ENCODE measurements around the gene CD99L2. TPM values are rescaled to one million over a fixed set of nuclear protein-coding genes. Genes with fewer than 3 reads are reported as not detected.

CD99L2 gene
- total RNA-seq, 2 experiments from 2014 or later, result 14.1 to 14.6 TPM

DNA sequence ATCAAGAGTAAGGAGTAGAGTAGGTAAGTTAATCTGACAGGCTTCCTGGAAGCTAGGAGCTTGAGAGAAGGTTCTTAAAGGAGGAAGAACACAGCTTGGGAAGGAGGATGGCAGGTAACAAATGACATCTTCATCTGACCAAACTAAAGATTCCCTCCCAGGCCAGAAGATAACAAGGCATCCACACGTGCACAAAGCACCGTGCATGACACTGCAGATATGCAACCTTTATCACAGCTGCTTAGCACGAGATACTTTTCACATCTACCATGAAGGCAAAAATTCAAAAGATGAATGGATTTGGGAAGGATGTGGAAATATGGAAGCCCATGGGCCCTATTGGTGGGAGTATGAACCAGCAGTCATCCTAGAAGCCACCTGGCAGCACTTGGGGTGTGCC, 34.3 kb downstream of the CD99L2 start:
- Mint-ChIP-seq H3K4me1 (peaks cover 3% of the 10 kb centered on the region), H3K27ac (no peak overlapping the region), H3K36me3 (ENCODE audit: low read depth) (peaks cover 3% of the 10 kb centered on the region), H3K4me3 (no peak overlapping the region), H3K27me3 (no peaks in the 10 kb centered on the region), H3K9me3 (peaks cover 4% of the 10 kb centered on the region)
- no peak for DNase-seq
- CTCF ChIA-PET, result interaction anchor here (1.4 kb wide), 1 partner anchor 10 kb away, joined by 3 read pairs; no protein-coding TSS in a partner anchor
- POLR2A ChIA-PET, result no interaction called here

DNA sequence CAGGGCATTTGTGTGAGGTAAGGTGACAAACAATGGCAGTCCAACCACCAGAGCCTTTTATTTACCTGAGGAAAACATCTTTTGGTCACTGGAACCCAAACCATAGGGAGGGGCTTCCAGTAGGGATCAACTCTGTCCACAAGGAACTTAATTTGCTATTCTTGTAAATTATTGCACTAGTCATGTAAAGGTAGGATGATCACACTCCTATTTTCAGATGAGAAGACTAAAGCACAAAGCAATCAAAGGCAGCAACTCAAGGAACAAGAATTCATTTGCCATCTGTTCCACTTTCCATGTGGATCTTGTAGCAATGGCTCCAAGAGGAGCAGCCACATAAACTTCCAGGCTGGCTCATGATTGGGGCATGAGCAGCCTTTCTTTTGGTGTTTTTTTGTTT, 35.3 kb downstream of the CD99L2 start:
- Mint-ChIP-seq H3K27ac (no peak overlapping the region), H3K9me3 (peaks cover 4% of the 10 kb centered on the region), H3K36me3 (ENCODE audit: low read depth) (peaks cover 3% of the 10 kb centered on the region), H3K4me1 (no peaks in the 10 kb centered on the region), H3K27me3 (no peaks in the 10 kb centered on the region), H3K4me3 (no peak overlapping the region)
- ChIA-PET POLR2A (no interaction called here), CTCF (interaction anchor here (1.4 kb wide), 1 partner anchor 11 kb away, joined by 3 read pairs; no protein-coding TSS in a partner anchor)
- DNase-seq, result no peak

DNA sequence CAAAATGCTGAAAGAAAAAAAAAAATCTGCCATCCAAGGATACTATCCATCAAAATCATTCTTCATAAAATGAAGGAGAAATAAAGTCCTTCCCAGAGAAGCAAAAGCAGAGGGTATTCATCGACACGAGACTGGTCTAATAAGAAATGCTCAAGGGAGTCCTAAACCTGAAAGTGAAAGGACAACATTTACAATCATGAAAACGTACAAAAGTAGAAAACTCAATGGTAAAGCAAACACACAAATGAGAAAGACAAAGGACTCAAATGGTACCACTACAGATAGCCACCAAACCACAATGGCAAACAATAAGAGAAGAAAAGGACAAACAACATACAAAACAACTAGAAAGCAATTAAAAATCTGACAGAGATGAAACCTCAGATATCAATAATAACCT, 41.0 kb downstream of the CD99L2 start:
- ChIA-PET CTCF (no interaction called here), POLR2A (no interaction called here)
- peaks cover 3% of the 10 kb centered on the region for H3K4me1 Mint-ChIP-seq
- H3K9me3 Mint-ChIP-seq, result peaks cover 16% of the 10 kb centered on the region
- H3K36me3 Mint-ChIP-seq (ENCODE audit: low read depth), result peaks cover 17% of the 10 kb centered on the region
- DNase-seq, result no peak
- H3K27ac Mint-ChIP-seq, result no peak overlapping the region
- no peaks in the 10 kb centered on the region for H3K27me3 Mint-ChIP-seq
- no peak overlapping the region for H3K4me3 Mint-ChIP-seq

DNA sequence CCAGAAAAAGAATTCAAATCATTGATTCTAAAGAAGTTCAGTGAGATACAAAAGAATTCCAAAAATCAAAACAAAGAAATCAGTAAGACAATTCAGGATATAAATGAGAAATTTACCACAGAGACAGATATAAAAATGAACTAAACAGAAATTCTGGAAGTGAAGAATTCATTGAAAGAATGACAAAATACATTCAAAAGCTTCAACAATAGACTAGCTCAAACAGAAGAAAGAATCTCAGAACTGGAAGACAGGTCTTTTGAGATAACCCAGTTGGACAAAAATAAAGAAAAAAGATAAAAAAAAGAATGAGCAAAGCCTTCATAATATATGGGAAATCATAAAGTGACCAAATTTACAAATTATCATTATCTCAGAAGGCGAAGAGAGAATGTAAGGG, 41.7 kb downstream of the CD99L2 start:
- DNase-seq, result no peak
- Mint-ChIP-seq H3K4me1 (peaks cover 3% of the 10 kb centered on the region), H3K27me3 (no peaks in the 10 kb centered on the region), H3K27ac (no peak overlapping the region), H3K36me3 (ENCODE audit: low read depth) (peaks cover 17% of the 10 kb centered on the region), H3K4me3 (no peak overlapping the region), H3K9me3 (peaks cover 16% of the 10 kb centered on the region)
- ChIA-PET POLR2A (no interaction called here), CTCF (no interaction called here)

DNA sequence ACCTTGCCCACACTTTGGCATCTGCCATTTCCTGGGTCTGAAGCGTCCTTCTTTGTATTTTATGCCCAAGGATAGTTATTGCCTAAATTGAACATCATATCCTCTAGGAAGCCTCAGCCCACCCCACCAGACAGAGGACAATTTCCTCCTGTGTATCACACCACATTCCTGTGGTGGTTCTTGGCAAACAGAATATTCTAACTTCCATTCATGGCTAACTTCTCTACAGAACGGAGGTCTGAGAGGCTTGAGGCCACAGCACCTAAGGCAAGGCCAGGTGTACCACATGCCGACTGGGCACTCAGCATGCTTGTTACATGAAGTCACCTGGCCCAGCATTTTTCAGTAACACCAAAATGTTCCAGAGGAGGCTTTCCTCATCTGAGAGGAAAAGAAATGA, 42.4 kb downstream of the CD99L2 start:
- CTCF ChIA-PET, result no interaction called here
- H3K4me1 Mint-ChIP-seq, result peaks cover 3% of the 10 kb centered on the region
- POLR2A ChIA-PET, result no interaction called here
- no peaks in the 10 kb centered on the region for H3K27me3 Mint-ChIP-seq
- H3K27ac Mint-ChIP-seq, result no peak overlapping the region
- peaks cover 16% of the 10 kb centered on the region for H3K9me3 Mint-ChIP-seq
- H3K36me3 Mint-ChIP-seq (ENCODE audit: low read depth), result peaks cover 17% of the 10 kb centered on the region
- DNase-seq, result no peak
- no peak overlapping the region for H3K4me3 Mint-ChIP-seq

DNA sequence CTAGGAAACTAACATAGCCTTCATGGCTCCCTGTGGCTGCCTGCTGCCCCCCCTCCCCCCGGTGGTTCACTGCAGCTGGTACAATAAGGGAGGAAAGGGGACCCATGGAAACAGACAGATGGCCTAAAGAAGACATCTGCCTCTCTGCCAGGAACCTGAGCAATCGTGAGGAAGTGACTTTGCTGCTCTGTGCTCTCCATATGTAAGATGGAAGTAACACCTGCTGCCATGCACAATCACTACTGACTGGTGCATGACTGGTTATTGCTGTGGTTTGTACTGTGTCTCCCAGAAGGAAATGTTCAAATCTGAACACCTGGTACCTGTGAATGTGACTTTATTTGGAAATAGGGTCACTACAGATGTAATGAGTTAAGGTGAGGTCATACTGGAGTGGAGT, 43.6 kb downstream of the CD99L2 start:
- Mint-ChIP-seq H3K27me3 (no peaks in the 10 kb centered on the region), H3K36me3 (ENCODE audit: low read depth) (peaks cover 17% of the 10 kb centered on the region), H3K4me3 (no peak overlapping the region), H3K27ac (no peak overlapping the region), H3K4me1 (peaks cover 3% of the 10 kb centered on the region), H3K9me3 (peaks cover 13% of the 10 kb centered on the region)
- no peak for DNase-seq
- ChIA-PET POLR2A (no interaction called here), CTCF (interaction anchor here (1.4 kb wide), 1 partner anchor 16 kb away, joined by 3 read pairs; no protein-coding TSS in a partner anchor)

DNA sequence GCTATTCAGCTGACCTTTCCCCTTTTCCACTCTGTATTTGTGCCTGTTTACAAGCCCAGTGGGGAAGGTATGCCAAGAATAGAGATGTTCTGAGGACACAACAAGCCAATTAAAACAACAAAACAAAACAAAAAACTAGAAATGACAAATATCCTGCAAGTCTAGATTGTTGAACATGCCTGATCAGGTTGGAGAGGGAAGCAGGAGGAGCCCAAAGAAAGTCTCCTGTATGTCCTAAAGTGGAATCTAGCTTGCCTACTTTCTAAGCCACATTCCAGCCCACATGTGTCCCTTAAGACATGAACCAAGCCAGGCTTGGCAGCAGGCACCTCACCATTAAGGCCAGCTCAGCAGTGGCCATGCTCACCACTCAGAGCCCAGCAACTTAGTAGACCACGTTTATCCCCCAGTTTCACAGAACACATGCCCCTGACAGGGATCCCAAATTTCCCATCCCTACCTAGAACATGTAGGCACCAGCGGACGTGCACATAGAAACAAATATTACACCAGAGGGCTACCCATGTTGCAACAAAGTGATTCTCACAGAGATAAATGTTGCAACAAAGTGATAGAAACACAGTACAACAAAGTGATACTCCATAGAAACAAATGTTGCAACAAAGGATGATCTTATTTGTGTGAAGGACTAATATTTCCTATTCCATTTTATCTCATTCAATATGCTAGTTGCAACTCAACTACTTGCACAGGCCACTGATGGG, 48.3 kb downstream of the CD99L2 start:
- Mint-ChIP-seq H3K36me3 (ENCODE audit: low read depth) (peaks cover 3% of the 10 kb centered on the region), H3K4me3 (no peak overlapping the region), H3K27me3 (no peaks in the 10 kb centered on the region), H3K27ac (no peak overlapping the region), H3K9me3 (no peaks in the 10 kb centered on the region), H3K4me1 (peaks cover 7% of the 10 kb centered on the region)
- ChIA-PET CTCF (no interaction called here), POLR2A (no interaction called here)
- no peak for DNase-seq

DNA sequence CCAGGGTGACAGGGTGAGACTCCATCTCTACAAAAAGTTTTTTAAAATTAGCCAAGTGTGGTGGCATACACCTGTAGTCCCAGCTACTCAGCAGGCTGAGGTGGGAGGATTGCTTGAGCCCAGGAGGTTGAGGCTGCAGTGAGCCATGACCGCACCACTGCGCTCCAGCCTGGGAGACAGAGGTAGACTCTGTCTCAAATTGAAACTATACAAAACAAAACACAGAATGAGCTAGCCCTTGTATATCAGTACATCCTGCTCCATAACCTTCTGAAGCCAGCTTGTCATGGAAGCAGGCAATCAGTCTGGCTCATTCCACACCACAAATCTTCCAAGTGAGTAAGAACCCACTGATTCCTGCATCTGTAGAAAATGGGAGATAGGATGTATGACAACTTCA, 49.0 kb downstream of the CD99L2 start:
- no peaks in the 10 kb centered on the region for H3K27me3 Mint-ChIP-seq
- peaks cover 7% of the 10 kb centered on the region for H3K4me1 Mint-ChIP-seq
- no peak overlapping the region for H3K27ac Mint-ChIP-seq
- no peaks in the 10 kb centered on the region for H3K36me3 Mint-ChIP-seq (ENCODE audit: low read depth)
- DNase-seq, result no peak
- H3K4me3 Mint-ChIP-seq, result no peak overlapping the region
- POLR2A ChIA-PET, result no interaction called here
- no peaks in the 10 kb centered on the region for H3K9me3 Mint-ChIP-seq
- CTCF ChIA-PET, result no interaction called here

DNA sequence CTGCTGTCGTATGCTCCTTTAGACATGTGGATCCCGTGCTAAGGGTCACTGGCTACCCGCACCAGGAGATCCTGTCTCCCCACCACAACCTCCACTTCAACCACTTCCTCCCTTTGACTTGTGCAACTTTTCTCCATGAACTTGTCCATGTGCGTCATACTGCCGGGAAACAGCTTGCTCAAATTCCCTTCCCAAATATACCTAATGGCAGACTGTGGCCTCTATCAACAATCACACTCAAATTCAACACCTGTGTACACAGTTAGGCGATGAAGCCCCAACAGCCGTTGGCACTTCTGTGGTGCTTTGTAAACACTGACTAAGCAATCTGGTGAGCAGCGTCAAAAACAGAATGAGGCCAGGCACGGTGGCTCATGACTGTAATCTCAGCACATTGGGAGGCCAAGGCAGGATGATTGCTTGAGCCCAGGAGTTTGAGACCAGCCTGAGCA, 49.5 kb downstream of the CD99L2 start:
- no peak overlapping the region for H3K27ac Mint-ChIP-seq
- POLR2A ChIA-PET, result no interaction called here

DNA sequence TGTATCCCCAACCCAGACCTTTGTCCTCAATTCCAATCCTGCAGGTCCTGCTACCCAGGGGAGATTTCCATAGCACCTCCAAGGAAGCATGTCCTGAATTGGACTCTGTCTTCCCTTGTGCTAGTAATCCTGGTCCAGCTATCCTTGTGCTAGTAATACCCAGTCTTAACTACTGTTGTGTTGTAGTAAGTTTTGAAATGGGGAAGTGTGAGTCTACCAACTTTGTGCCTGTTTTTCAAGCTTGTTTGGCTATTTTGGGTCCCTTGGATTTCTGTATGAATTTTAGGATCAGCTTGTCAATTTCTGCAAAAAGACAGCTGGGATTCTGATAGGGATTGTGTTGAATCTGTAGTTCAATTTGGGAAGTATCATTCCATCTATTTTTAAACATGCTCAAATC, 51.4 kb downstream of the CD99L2 start:
- POLR2A ChIA-PET, result no interaction called here
- Mint-ChIP-seq H3K27ac (no peak overlapping the region), H3K9me3 (no peaks in the 10 kb centered on the region), H3K36me3 (ENCODE audit: low read depth) (no peaks in the 10 kb centered on the region), H3K4me3 (no peak overlapping the region), H3K4me1 (peaks cover 7% of the 10 kb centered on the region), H3K27me3 (no peaks in the 10 kb centered on the region)
- CTCF ChIA-PET, result no interaction called here
- DNase-seq, result no peak

More for the DNA sequence above, 49.5 kb downstream of the CD99L2 start:
- no peak for DNase-seq
- Mint-ChIP-seq H3K4me1 (peaks cover 7% of the 10 kb centered on the region), H3K36me3 (ENCODE audit: low read depth) (no peaks in the 10 kb centered on the region), H3K27me3 (no peaks in the 10 kb centered on the region), H3K9me3 (no peaks in the 10 kb centered on the region), H3K4me3 (no peak overlapping the region)
- CTCF ChIA-PET, result no interaction called here

DNA sequence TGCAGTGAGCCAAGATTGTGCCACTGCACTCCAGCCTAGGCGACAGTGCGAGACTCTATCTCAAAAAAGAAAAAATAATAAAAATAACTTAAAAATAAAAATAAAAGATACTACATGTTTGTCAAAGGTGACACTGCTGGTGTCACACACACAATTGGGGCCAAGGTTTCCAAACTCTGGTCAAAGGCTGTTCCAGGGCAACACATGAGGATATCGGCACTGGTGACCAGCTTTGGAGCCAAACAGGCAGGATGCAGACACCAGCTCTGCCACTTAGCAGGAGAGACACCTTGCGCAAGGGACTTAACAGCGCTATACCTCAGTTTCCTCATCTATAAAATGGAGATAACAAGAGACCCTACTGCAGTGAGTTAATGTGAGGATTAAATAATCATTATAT, 52.3 kb downstream of the CD99L2 start:
- H3K4me3 Mint-ChIP-seq, result no peak overlapping the region
- POLR2A ChIA-PET, result no interaction called here
- no peaks in the 10 kb centered on the region for H3K27me3 Mint-ChIP-seq
- CTCF ChIA-PET, result no interaction called here
- peaks cover 7% of the 10 kb centered on the region for H3K4me1 Mint-ChIP-seq
- no peaks in the 10 kb centered on the region for H3K9me3 Mint-ChIP-seq
- H3K36me3 Mint-ChIP-seq (ENCODE audit: low read depth), result no peaks in the 10 kb centered on the region
- DNase-seq, result no peak
- H3K27ac Mint-ChIP-seq, result no peak overlapping the region

DNA sequence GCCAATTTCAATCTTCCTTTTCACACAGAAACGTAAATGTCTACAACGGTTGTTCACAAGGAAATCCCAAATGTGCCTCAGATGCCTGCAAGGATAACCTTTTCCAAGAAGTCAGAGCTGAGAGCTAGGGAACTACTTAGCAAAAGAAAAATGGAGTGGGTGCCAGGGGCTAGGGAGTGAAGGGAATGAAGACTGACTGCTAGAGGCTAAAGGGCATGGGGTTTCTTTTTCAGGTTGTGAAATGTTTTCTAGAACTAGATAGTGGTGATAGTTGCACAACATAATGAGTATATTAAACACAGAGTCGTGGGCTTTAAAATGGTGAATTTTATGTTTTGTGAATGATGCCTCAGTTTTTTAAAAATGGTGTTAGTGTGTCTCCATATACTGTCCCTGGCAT, 53.4 kb downstream of the CD99L2 start:
- Mint-ChIP-seq H3K9me3 (no peaks in the 10 kb centered on the region), H3K36me3 (ENCODE audit: low read depth) (no peaks in the 10 kb centered on the region), H3K4me1 (peaks cover 7% of the 10 kb centered on the region), H3K4me3 (no peak overlapping the region), H3K27me3 (no peaks in the 10 kb centered on the region), H3K27ac (no peak overlapping the region)
- CTCF ChIA-PET, result no interaction called here
- POLR2A ChIA-PET, result no interaction called here
- DNase-seq, result no peak

DNA sequence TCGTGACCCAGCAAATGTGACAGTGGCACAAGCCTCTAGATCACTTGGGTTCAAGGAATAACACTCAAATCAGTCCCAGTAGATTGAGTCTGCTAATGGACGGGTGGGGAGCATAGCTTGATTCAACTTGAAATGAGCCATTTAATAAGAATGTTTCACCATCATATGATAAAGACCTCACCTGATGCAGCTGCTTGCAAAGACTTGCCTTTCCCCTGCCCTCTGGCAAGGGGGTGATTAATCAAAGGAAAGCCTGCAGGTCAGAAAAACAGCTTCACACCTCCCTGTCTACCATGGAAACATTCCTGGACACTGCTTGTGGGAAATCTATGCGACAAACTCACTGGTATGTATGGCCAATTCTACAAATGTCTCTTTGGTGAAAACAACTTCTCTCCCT, 54.5 kb downstream of the CD99L2 start:
- no peak overlapping the region for H3K27ac Mint-ChIP-seq

DNA sequence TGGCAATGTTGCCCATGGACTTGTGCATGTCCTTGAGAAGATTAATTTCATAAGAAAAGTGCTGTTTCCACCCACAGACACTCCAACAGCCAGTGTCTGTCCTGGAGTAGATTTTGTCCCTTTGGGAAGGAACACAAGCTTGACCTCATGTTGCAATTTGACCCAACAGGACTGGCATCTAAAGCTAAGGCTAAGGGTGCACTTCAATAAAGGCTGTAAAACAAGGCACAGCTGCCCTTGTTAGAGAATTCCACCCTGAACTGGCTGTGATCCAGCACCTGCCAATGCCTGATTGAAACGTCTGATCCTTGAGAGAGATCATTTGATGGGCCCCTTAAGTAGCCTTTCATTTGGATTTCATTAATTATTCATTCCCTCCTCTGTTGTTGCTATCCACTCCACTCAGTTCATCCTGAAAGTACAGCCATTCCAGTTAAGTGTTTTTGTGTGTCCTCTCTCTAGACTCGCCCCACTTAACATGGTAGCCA, 56.2 kb downstream of the CD99L2 start:
- no peaks in the 10 kb centered on the region for H3K27me3 Mint-ChIP-seq
- no peak overlapping the region for H3K27ac Mint-ChIP-seq
- peaks cover 2% of the 10 kb centered on the region for H3K4me1 Mint-ChIP-seq
- H3K9me3 Mint-ChIP-seq, result no peaks in the 10 kb centered on the region
- ChIA-PET CTCF (interaction anchor here (0.7 kb wide), 1 partner anchor 10 kb away, joined by 3 read pairs; no protein-coding TSS in a partner anchor), POLR2A (no interaction called here)
- H3K36me3 Mint-ChIP-seq (ENCODE audit: low read depth), result no peaks in the 10 kb centered on the region
- H3K4me3 Mint-ChIP-seq, result no peak overlapping the region
- DNase-seq, result no peak

More for the DNA sequence above, 54.5 kb downstream of the CD99L2 start:
- no peaks in the 10 kb centered on the region for H3K27me3 Mint-ChIP-seq
- POLR2A ChIA-PET, result no interaction called here
- no peak for DNase-seq
- CTCF ChIA-PET, result no interaction called here
- no peaks in the 10 kb centered on the region for H3K36me3 Mint-ChIP-seq (ENCODE audit: low read depth)
- peaks cover 6% of the 10 kb centered on the region for H3K4me1 Mint-ChIP-seq
- H3K9me3 Mint-ChIP-seq, result no peaks in the 10 kb centered on the region
- H3K4me3 Mint-ChIP-seq, result no peak overlapping the region

Data from activated CD4-positive, alpha-beta T cell treated with anti-CD3 and anti-CD28 coated beads, Interleukin-2, amount 10 ng/mL, durations not matched to agents 7 days and 5 days (primary cell).